ENCODE results near the gene CHD9.
A peak's percentile ranks its signal among the peaks of the same experiment; 100 is the strongest.

The CHD9 gene

GRCh38 chr16:53281859-53282258 lies 227.1 kb downstream of the CHD9 start:
- no peak; the same call in 2 of the 3 replicates for ATAC-seq

GRCh38 chr16:53282328-53282727 lies 227.5 kb downstream of the CHD9 start:
- no peak; the same call in 2 of the 3 replicates for ATAC-seq
- TF ChIP-seq GLIS3 (CRISPR knock-in tag; IDR thresholded peaks at IDR 0.05), result no peak
- TF ChIP-seq, protein P1, sequence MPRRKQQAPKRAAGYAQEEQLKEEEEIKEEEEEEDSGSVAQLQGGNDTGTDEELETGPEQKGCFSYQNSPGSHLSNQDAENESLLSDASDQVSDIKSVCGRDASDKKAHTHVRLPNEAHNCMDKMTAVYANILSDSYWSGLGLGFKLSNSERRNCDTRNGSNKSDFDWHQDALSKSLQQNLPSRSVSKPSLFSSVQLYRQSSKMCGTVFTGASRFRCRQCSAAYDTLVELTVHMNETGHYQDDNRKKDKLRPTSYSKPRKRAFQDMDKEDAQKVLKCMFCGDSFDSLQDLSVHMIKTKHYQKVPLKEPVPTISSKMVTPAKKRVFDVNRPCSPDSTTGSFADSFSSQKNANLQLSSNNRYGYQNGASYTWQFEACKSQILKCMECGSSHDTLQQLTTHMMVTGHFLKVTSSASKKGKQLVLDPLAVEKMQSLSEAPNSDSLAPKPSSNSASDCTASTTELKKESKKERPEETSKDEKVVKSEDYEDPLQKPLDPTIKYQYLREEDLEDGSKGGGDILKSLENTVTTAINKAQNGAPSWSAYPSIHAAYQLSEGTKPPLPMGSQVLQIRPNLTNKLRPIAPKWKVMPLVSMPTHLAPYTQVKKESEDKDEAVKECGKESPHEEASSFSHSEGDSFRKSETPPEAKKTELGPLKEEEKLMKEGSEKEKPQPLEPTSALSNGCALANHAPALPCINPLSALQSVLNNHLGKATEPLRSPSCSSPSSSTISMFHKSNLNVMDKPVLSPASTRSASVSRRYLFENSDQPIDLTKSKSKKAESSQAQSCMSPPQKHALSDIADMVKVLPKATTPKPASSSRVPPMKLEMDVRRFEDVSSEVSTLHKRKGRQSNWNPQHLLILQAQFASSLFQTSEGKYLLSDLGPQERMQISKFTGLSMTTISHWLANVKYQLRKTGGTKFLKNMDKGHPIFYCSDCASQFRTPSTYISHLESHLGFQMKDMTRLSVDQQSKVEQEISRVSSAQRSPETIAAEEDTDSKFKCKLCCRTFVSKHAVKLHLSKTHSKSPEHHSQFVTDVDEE (CRISPR knock-in tag; IDR thresholded peaks at IDR 0.05), result no peak
- TF ChIP-seq ZFP3 (CRISPR knock-in tag; IDR thresholded peaks at IDR 0.05), result no peak
- no peak for TF ChIP-seq ZNF8 (CRISPR knock-in tag; IDR thresholded peaks at IDR 0.05)
- no peak for TF ChIP-seq ZNF565 (CRISPR knock-in tag; conservative IDR thresholded peaks at IDR 0.05; ENCODE audit: low read depth)
- TF ChIP-seq RARB (CRISPR knock-in tag; IDR thresholded peaks at IDR 0.05), result no peak
- no peak for TF ChIP-seq OSR1 (CRISPR knock-in tag; IDR thresholded peaks at IDR 0.05)
- TF ChIP-seq TCF4 (CRISPR knock-in tag; IDR thresholded peaks at IDR 0.05; ENCODE audit: borderline replicate concordance), result no peak
- no peak for TF ChIP-seq CSDC2 (CRISPR knock-in tag; IDR thresholded peaks at IDR 0.05)
- TF ChIP-seq PPARA (CRISPR knock-in tag; IDR thresholded peaks at IDR 0.05; ENCODE audit: borderline replicate concordance), result no peak
- no peak for TF ChIP-seq ZNF70 (CRISPR knock-in tag; IDR thresholded peaks at IDR 0.05)
- TF ChIP-seq SNAI2 (CRISPR knock-in tag; IDR thresholded peaks at IDR 0.05), result no peak
- no peak for TF ChIP-seq BACH2 (CRISPR knock-in tag; IDR thresholded peaks at IDR 0.05; ENCODE audit: borderline replicate concordance)
- no peak for TF ChIP-seq CREB5 (CRISPR knock-in tag; IDR thresholded peaks at IDR 0.05; ENCODE audit: low read depth)
- TF ChIP-seq TOX (CRISPR knock-in tag; IDR thresholded peaks at IDR 0.05; ENCODE audit: borderline replicate concordance), result no peak

More at GRCh38 chr16:53281859-53282258, 227.1 kb downstream of the CHD9 start:
- TF ChIP-seq BACH2 (CRISPR knock-in tag; IDR thresholded peaks at IDR 0.05; ENCODE audit: borderline replicate concordance), result no peak
- no peak for TF ChIP-seq CSDC2 (CRISPR knock-in tag; IDR thresholded peaks at IDR 0.05)
- TF ChIP-seq TOX (CRISPR knock-in tag; IDR thresholded peaks at IDR 0.05; ENCODE audit: borderline replicate concordance), result no peak
- no peak for TF ChIP-seq ESRRG (CRISPR knock-in tag; IDR thresholded peaks at IDR 0.05)
- no peak for TF ChIP-seq GLIS3 (CRISPR knock-in tag; IDR thresholded peaks at IDR 0.05)
- no peak for TF ChIP-seq RARB (CRISPR knock-in tag; IDR thresholded peaks at IDR 0.05)
- no peak for TF ChIP-seq ZFP30 (CRISPR knock-in tag; IDR thresholded peaks at IDR 0.05)

- peak; percentile 86 for ATAC-seq
- TF ChIP-seq ZNF70 (CRISPR knock-in tag; IDR thresholded peaks at IDR 0.05) (no peak), TCF4 (CRISPR knock-in tag; IDR thresholded peaks at IDR 0.05; ENCODE audit: borderline replicate concordance) (no peak), ARNTL (CRISPR knock-in tag; IDR thresholded peaks at IDR 0.05; ENCODE audit: borderline replicate concordance, low read depth) (no peak), ISL1 (CRISPR knock-in tag; IDR thresholded peaks at IDR 0.05) (no peak), ZNF565 (CRISPR knock-in tag; conservative IDR thresholded peaks at IDR 0.05; ENCODE audit: low read depth) (no peak), RARB (CRISPR knock-in tag; IDR thresholded peaks at IDR 0.05) (no peak), ESRRG (CRISPR knock-in tag; IDR thresholded peaks at IDR 0.05) (no peak), ZNF8 (CRISPR knock-in tag; IDR thresholded peaks at IDR 0.05) (no peak), BACH2 (CRISPR knock-in tag; IDR thresholded peaks at IDR 0.05; ENCODE audit: borderline replicate concordance) (no peak), PPARA (CRISPR knock-in tag; IDR thresholded peaks at IDR 0.05; ENCODE audit: borderline replicate concordance) (no peak), ZFP30 (CRISPR knock-in tag; IDR thresholded peaks at IDR 0.05) (no peak), ZFP3 (CRISPR knock-in tag; IDR thresholded peaks at IDR 0.05) (no peak), CREB5 (CRISPR knock-in tag; IDR thresholded peaks at IDR 0.05; ENCODE audit: low read depth) (no peak)
- TF ChIP-seq, protein P1 (CRISPR knock-in tag; IDR thresholded peaks at IDR 0.05), result no peak
Measured at GRCh38 chr16:53282975-53283946, 228.5 kb downstream of the CHD9 start.

Measured in SK-N-SH treated with all-trans-retinoic acid at 6 μM for 48 hours (cell line).